HS-5 (cell line): ENCODE measurements around the gene CEP63.
"Not testable (repeated sequence)": the region's sequence is repeated elsewhere in the genome, so short reads cannot be mapped to it uniquely, and the experiment has no call there.

ENCODE experiments used
- DNase-seq: peaks from one replicate; pipeline ENCODE4 v3.0.0-alpha.2; 2012; ENCODE audit warnings: low read depth

The CEP63 gene

DNA sequence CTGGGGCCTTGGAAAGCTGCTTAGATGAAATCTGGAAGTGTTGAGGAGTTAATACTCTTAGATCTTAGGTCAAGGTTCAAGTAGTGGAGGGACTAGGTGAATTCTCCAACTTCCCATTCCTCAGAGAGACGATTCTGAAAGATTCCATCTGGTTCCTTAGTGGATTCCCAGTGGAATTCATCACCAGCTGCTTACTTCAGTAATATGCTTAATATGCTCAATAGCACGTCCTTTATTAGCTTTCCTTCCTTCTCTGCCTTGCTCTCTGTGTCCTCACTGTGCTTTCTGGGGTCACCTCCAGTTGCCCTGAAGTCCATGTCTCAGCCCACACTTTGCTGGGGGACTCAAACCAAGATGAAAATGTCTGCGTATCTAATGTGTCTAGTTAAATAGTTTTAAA is 31.0 kb downstream of the CEP63 start:
- no peak for DNase-seq

DNA sequence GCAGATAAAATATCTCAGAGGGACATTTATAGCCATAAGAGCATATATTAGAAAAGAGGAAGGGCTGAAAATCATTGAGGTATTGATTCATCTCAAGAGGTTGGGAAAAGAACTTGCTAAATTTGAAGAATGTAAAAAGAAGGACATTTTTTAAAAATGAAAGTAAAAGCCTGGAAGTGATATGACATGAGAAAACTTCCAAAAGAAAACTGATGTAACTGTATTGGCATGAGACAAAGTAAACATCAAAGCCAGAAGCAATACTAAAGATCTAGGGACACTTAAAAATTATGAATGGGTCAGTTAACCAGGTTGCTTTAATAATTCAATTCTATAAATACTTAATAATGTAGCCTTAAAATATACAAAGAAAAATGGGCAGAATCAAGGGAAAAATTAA is 31.9 kb downstream of the CEP63 start:
- DNase-seq = no peak

DNA sequence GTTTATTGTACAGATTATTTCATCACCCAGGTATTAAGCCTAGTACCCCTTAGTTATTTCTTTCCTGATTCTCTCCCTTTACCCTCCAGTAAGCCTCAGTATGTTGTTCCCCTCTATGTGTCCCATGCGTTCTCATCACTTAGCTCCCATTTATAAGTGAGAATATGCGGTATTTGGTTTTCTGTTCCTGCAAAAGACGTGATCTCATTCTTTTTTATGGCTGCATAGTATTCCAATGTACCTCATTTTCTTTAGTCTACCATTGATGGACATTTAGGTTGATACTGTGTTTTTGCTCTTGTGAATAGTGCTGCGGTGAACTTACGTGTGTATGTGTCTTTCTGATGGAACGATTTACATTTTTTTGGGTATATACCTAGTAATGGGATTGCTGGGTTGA is 36.7 kb downstream of the CEP63 start:
- no peak for DNase-seq

DNA sequence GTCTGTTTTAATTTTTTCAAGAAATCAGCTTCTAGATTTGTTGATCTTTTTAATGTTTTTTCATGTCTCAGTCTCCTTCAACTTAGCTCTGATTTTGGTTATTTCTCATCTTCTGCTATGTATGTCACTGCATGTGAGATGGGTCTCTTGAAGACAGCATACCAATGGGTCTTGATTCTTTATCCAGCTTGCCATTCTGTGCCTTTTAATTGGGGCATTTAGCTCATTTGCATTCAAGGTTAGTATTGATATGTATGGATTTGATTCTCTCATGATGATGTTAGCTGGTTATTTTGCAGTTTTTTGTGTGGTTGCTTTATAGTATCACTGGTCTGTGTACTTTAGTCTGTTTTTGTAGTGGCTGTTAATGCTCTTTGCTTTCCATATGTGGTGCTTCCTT is 39.4 kb downstream of the CEP63 start:
- no peak for DNase-seq

DNA sequence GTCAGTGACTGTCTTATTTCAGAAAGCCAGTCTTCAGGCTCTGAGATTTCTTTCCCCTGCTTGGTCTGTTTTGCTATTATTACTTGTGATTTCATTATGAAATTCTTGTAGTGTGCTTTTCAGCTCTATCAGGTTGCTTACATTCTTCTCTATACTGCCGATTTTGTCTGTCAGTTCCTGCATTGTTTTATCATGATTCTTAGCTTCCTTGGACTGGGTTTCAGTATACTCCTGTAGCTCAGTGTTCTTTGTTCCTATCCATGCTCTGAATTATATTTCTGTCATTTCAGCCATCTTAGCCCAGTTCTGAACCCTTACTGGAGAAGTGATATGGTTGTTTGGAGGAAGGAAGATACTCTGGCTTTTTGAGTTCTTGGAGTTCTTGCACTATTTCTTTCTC is 40.5 kb downstream of the CEP63 start:
- no peak for DNase-seq

DNA sequence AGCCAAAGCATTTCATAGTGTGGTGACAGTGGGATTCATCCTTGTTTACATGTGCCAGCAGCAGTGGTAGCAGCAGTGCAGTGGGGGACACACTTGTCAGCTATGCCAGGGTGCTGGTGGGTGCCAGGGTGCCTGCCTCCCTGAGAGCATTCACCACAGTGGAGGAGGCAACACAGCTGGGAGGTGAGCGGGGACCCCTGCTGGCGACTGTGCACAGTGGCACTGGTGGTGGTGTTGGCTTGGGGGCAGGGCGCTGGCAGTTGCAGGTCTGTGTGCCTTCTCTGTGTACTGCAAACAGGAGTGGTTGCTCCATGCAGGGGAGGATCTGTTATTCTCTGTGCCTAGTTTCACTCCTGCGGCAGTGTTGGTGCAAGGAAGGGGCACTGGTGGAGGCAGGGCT is 41.2 kb downstream of the CEP63 start:
- no peak for DNase-seq

DNA sequence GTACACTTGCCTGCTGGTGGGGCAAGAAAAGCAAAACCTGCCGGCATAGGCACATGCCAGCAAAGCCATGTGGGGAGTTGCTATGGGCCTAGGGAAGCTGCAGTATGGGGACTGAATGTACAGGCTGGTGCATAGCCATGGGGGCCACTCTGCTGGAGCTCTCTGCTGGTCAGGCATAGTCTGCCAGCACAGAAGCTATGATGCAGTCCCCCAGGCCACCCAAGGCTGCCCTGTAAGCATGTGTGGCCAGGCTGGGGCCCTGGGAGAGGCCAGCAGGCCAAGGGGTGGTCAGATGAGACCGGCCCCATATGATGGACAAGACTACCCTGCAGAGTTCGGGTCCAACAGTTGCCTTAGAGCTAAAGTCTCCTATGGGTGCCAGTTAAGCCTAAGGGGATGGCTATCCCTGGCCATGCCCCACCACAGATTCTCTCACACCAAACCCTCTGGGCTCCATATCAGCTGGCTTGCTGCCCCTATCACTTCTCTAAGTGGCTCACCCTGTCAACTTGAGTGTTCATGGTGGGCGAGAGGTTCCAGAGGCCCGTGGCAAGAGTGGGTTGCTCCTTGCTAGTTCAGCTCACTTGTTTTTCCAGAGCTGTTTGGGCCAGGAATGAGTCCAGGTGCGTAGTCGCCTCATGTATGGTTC is 41.8 kb downstream of the CEP63 start:
- DNase-seq = no peak

DNA sequence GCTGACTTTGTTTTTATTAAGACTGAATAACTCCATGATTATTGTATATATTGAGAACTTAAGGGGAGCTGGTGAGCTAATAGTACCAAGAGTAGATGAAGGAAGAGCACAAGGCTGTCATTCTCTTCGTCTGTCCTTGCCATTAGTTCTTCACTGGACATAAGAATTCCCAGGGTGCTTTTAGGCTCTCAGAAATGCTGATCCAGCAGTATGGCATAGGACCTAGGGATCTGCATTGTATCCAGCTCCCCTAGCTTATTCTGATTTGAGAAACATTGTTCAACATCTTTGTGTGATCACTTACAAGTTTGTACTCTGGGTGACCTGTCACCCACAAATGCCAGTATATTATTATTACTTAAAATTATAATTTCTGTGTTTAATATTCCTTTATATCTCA is 47.6 kb downstream of the CEP63 start:
- no peak for DNase-seq

DNA sequence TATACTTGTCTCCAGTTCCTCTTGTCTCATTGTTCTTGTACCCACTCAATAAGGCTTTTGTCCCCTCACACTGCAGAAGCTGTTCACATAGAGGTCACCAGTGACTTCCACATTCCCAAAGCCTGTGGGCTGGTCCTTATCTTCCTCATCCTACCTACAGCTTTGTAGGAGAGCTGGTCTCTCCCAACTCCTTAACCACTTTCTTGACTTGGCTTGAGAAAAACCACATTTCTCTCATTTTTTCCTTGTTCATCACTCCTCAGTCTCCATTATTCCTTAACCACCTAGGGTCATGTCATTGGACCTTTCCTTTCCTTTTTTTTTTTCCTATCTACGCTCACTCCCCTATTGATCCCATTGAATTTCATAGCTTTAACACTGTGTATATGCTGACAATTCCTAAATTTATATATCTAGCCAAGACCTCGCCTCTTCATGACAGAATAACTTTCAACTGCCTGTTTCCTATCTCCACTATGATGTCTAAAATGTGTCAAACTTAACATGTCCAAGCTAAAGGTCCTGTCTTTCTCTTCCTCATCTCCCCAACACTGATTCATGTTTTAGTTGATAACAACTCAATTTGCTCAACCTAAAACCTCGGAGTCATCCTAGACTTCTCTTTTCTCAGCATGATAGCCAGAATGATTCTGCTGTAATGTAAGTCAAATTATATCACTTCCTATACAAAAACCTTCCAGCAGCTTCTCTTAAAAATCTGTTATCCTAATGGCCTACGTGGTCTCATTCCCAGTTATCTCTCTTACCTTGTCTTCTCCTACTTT is 49.5 kb downstream of the CEP63 start:
- no peak for DNase-seq

DNA sequence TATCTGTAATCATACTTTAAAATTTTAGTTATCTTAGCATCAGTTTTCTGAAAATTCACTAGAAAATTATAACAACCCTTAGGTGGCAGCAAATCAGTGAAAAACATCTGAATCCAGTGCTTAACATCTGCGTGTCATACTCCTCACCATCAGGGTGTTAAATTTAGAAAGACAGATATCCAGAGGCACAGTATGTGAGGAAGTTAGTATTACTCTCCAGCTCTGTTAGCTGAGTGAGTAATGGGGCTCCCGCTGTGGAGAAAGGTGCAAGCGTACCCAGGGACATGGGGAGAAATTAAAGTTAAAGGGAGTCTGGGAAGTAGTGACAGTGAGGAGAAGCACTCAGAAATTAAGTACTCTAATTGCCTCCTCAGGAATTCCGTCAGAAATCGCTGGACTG is 50.9 kb downstream of the CEP63 start:
- DNase-seq = no peak

DNA sequence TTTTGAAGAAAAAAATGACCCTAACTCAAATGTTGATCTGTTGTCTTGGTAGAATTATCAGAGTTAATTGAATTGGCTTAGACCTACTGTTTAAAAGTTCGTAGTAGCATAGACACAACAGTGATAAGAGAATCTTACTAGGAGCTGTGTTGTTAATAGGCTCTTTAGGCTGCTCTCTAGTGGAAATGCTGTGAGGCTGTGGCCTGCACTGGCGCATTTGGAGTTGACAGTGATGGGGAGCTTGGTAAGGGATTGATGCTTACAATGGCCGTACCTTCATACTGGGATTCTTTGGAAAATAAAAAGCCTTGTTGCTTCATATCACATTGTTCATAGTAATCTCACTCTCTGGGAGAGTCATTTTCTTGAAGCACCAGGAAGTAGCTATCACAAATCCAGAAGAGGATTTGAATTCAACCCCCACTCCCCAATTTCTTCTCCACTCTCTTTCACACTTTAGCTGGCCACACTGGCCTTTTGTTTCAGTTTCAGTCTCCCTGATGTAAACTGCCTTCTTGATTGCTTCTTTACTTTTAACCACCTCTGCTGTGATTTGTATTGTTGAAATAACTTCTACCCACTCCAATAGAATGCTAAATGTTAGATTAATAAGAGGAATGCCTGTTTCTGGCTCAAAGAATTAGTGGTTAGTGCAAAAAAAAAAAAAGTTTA is 56.6 kb downstream of the CEP63 start:
- no peak for DNase-seq

DNA sequence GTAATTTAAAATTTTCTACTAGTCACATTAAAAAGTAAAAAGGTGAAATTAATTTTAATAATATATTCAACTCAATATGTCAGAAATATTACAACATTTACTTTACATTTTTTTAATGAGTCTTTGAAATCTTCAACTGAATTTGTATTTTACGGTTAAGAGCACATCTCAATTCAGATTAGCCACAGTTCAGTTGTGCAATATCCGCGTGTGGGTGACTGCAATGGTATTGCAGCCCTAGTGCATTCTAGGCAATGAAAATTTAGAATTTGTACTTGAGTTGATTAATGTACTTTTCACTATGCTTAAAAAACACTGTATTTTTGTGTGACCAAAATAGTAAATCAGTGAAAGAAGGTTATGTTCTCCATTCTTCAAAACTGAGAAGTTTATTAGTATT is 57.3 kb downstream of the CEP63 start:
- no peak for DNase-seq

DNA sequence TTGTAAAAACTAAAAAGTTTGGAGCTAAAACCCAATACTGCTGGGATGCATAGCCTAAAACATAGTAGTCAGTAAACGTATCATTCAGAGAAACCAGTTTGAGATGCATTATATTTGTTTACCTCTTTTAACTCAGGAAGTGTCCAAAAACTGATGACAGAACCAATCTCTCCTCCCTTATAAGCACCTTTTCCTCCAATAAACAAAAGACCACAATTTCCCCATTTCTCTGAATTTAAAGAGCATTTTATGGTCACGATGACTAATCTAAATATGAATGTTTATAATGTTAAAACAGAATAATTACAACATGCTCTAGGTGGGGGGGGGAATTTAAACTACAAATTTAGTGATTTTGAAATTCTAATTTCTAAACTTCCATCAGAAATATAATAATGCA is 58.5 kb downstream of the CEP63 start:
- no peak for DNase-seq

DNA sequence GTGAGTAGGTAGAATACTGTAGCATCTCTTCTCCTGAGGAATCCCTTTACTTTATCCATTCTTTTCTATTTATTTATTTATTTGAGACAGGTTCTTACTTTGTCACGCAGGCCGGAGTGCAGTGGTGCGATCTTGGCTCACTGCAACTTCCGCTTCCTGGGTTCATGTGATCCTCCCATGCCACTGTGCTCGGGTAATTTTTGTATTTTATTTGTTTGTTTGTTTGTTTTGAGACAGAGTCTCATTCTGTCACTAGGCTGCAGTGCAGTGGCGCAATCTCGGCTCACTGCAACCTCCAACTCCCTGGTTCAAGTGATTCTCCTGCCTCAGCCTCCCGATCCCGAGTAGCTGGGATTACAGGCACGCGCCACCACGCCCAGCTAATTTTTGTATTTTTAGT is 58.9 kb downstream of the CEP63 start:
- DNase-seq = not testable (repeated sequence)

DNA sequence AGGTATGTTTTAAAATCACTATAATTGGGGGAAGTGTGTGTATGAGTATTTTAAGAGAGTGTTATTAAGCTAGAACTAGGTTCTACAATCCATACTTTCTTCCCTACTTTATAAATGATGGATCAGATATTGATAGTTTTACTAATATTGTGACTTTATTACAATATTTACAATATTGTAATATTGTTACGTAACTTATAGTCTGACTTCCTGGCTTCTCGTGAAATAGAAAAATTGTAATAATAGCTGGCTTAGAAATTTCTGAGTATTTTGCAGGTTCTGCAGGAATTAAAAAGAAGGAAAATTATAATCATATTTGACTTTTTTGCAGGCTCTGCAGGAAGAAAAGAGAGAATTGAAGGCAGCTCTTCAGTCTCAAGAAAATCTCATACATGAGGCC is 60.0 kb downstream of the CEP63 start:
- DNase-seq = no peak

DNA sequence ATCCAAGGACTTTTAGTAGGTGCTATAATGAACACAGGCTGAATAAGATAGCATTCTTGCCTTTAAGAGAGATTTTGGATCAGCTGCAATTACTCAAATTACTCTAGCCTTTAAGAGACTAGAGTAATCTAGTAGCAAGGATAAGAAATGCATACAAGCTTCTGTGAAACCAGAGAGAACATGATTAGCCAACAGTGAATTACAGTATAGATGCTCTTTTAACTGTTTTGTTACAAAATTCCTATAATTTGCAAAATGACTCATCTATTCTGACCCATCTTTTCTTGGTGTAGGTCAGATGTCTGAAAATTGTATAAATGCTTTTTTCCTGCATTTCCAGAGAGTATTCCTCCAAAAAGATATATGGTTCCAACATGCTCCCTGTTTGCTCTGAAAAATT is 66.9 kb downstream of the CEP63 start:
- no peak for DNase-seq

DNA sequence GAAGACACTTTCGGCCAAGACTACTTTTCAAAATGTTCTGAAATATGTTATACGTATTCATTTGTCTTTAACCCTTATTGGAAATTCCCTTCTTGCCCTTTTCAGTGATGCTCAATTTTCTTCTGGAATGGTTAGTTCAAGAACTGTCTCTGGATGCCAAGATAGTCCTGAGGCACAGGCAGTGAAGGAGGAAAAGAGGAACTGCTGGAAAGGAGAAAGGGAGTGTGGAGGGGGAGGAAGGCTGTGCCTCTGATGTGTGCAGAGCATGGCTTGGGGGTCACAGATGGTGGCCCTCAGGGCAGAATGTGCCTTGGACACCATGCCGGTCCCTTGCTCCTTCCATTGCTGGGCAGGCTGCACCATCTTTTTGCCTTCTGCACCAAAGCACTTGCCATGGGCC is 73.7 kb downstream of the CEP63 start:
- no peak for DNase-seq

DNA sequence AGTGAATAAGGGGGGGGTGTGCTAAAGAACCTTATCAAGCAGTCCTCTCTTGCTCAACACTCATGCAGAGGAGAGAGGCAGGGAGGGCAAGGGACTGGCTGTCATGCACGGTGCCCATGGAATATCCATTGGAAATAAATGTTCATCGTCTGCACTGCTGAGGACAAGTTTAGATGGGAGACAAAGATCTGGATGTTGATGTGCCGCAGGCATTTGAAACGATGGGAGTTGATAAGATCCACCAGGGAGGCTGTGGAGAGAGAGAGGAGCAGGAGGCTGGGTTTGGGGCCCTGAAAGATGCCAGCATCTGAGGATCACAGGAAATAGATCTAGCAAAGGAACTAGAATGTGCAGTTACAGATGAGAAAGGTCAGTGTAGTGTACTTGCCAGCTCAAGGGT is 76.2 kb downstream of the CEP63 start:
- no peak for DNase-seq

DNA sequence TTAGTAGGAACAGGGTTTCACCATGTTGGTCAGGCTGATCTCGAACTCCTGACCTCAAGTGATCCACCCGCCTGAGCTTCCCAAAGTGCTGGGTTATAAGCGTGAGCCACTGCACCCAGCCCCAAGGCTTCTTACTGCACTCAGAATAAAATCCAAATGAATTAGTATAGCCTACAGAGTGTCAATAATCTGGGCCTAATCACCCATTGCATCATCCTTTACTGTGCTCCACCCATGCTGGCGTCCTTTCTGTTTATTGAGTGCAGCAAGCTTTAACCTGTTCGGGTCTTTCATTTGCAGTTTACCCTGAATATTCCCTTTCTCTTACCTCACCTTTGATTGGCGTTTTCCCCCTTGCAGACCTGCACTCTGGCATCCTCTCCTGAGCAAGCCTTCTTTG is 77.7 kb downstream of the CEP63 start:
- no peak for DNase-seq

DNA sequence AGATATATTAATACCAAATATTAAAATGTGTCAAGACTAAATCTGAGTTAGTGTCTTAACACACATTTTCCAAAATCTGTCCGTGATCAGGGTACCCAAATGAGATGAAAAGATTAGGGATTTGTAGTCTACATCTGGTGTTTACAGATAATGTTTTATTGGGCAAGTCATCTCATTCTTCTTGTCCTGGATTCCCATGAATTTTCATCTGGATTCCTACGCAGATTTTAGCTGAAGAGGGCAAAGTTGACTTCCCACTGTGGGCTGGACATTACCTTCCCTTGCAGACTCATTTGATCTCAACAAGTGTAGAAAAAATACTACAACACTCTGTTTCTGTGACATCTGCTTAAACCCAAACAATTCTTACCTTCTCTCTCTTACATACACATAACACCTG is 79.1 kb downstream of the CEP63 start:
- no peak for DNase-seq

DNA sequence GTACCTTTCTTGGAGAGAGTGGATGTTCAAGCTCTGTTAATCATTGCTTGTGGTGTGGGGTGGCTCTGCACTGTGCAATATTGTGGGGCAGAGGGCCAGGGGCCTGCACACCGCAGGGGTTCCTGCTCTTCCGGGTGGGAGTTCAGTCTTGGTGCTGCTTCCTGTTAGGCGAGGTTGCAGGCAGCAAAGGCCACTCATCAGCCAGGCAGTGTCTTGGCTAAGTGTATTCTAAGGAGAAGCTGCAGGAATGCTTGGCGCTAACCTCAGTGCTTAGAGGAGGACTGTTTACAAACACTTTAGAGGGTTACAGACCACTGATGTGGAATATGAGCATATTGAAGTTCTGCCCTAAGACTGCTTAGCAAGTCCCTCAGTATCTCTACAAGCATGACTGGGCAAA is 81.7 kb downstream of the CEP63 start:
- DNase-seq = no peak

DNA sequence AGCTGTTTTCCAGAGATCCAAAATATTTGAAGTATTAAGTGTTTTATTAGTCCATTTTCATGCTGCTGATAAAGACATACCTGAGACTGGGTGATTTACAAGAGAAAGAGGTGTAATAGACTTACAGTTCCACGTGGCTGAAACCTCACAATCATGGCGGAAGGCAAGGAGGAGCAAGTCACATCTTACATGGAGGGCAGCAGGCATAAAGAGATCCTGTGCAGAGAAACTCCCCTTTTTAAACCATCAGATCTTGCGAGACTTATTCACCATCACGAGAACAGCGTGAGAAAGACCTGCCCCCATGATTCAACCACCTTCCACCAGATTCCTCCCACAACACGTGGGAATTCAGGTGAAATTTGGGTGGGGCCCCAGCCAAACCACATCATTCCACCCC is 82.9 kb downstream of the CEP63 start:
- DNase-seq = no peak

DNA sequence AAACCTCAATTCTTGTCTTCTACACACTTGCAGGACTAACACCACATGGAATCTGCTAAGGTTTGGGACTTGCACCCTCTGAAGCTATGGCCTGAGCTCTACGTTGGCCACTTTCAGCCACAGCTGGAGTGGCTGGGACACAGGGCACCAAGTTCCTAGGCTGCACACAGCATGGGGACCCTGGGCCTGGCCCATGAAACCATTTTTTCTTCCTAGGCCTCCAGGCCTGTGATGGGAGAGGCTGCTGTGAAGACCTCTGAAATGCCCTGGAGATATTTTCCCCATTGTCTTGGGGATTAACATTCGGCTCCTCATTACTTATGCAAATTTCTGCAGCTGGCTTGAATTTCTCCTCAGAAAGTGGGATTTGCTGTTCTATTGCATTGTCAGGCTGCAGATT is 84.0 kb downstream of the CEP63 start:
- DNase-seq = not testable (repeated sequence)

DNA sequence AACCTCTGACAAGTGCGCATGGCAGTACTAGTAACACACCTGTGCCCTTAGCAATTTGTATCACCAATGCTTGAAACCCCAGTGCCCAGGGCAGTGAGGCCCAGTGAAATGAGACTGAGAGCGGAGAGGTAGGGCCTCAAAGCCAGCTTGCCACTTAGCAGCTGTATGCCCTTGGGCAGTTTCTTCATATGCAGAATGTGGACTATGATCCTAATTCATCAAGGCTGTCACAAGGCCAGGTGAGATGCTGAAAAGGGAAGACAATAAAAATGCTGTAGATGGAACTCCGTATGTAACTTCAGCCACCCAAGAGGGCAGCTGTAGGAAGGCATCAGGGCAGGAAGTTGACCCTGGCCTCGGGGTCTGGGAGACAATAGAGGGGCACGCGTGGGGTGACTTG is 90.6 kb downstream of the CEP63 start:
- no peak for DNase-seq
